Gastroesophageal sphincter (tissue), 3 donors: ENCODE measurements around the gene BAIAP2.
A peak's percentile ranks its signal among the peaks of the same experiment; 100 is the strongest.

Source experiments
- CTCF ChIP-seq, 4 experiments: fragments of 200-600 bp in 2 of 4; fragments of 450-650 bp in 2 of 4; sonication (generic) in 1 of 4; IDR thresholded peaks; one replicate each; pipeline ENCODE4 v1.5.1; 2017 to 2019; ENCODE audit warnings: antibody characterized with exemption in 4 of 4, mild to moderate bottlenecking in 2 of 4, moderate library complexity in 2 of 4
- EP300 ChIP-seq: sonication (generic); formaldehyde crosslinking; IDR thresholded peaks from one replicate; pipeline ENCODE4 v1.6.1; 2017; ENCODE audit warnings: antibody characterized with exemption, mild to moderate bottlenecking
- POLR2A ChIP-seq, 2 donors: fragments of 450-650 bp; IDR thresholded peaks; one replicate each; pipeline ENCODE4 v1.6.1; 2017; ENCODE audit warnings: antibody characterized with exemption in 2 of 2, mild to moderate bottlenecking in 2 of 2, moderate library complexity in 1 of 2
- POLR2AphosphoS5 ChIP-seq: sonication (generic); formaldehyde crosslinking; IDR thresholded peaks from one replicate; pipeline ENCODE4 v1.6.1; 2017; ENCODE audit warnings: antibody characterized with exemption

- TF ChIP-seq CTCF (IDR thresholded peaks at IDR 0.05), result peak in 3 of 4 experiments; percentile 63 to 93 (median 77)
- TF ChIP-seq POLR2A (IDR thresholded peaks at IDR 0.05), result no peak
- TF ChIP-seq POLR2AphosphoS5, result peak; percentile 42
- no peak for TF ChIP-seq EP300
These were observed 62.4 kb downstream of the BAIAP2 start for GRCh38 chr17:81097134-81097942.
